Forelimb muscle (tissue), 1 donor: ENCODE measurements around the gene HBZ. TPM values are rescaled to one million over a fixed set of nuclear protein-coding genes. Genes with fewer than 3 reads are reported as not detected.
"Not testable (repeated sequence)": the region's sequence is repeated elsewhere in the genome, so short reads cannot be mapped to it uniquely, and the experiment has no call there.

Experiments
- DNase-seq: peaks from one replicate; pipeline ENCODE4 v3.0.0-alpha.2; 2013; ENCODE audit warnings: low read depth
- polyA plus RNA-seq: library from polyadenylated mRNA; unstranded; fragments of 120-200 nt; gene quantifications from one replicate; pipeline ENCODE4 v1.2.1, GENCODE V29; 2013; ENCODE audit not compliant: insufficient read length

HBZ gene
- 4.9 TPM for polyA plus RNA-seq

- no peak for DNase-seq
Measured at GRCh38 chr16:152141-153128, at the start of gene HBZ. Gene HBZ, plus strand, starts transcription at chr16:152644. Its CDS starts 266 bp downstream, at chr16:152910.

- no peak for DNase-seq
Measured at GRCh38 chr16:104355-104754, 48.1 kb upstream of the HBZ start.

- DNase-seq = no peak
Measured at GRCh38 chr16:104928-105327, 47.5 kb upstream of the HBZ start.

GRCh38 chr16:105521-105920 lies 46.9 kb upstream of the HBZ start:
- no peak for DNase-seq

- peak; percentile 50 for DNase-seq
Measured at GRCh38 chr16:106623-107324, 45.7 kb upstream of the HBZ start.

- no peak for DNase-seq
Measured at GRCh38 chr16:112153-112840, 40.1 kb upstream of the HBZ start.

- no peak for DNase-seq
Measured at GRCh38 chr16:114327-114726, 38.1 kb upstream of the HBZ start.

- no peak for DNase-seq
Measured at GRCh38 chr16:116015-116414, 36.4 kb upstream of the HBZ start.

GRCh38 chr16:117379-118365 lies 34.8 kb upstream of the HBZ start:
- DNase-seq = no peak

GRCh38 chr16:118857-119256 lies 33.6 kb upstream of the HBZ start:
- DNase-seq = no peak

GRCh38 chr16:119295-119694 lies 33.1 kb upstream of the HBZ start:
- DNase-seq = no peak

GRCh38 chr16:119835-120491 lies 32.5 kb upstream of the HBZ start:
- DNase-seq = no peak

GRCh38 chr16:120756-121155 lies 31.7 kb upstream of the HBZ start:
- no peak for DNase-seq

GRCh38 chr16:122361-122760 lies 30.1 kb upstream of the HBZ start:
- DNase-seq = no peak

- DNase-seq = not testable (repeated sequence)
Measured at GRCh38 chr16:123558-124350, 28.7 kb upstream of the HBZ start.

- peak; percentile 17 for DNase-seq
Measured at GRCh38 chr16:125011-125410, 27.4 kb upstream of the HBZ start.

GRCh38 chr16:129075-129474 lies 23.4 kb upstream of the HBZ start:
- DNase-seq = no peak

GRCh38 chr16:130533-131173 lies 21.8 kb upstream of the HBZ start:
- DNase-seq = no peak

- DNase-seq = no peak
Measured at GRCh38 chr16:132120-132519, 20.3 kb upstream of the HBZ start.
